ENCODE results near the gene ZSCAN22. TPM values are rescaled to one million over a fixed set of nuclear protein-coding genes. Genes with fewer than 3 reads are reported as not detected.
"Not testable (repeated sequence)": the region's sequence is repeated elsewhere in the genome, so short reads cannot be mapped to it uniquely, and the experiment has no call there.

ZSCAN22 gene
- polyA plus RNA-seq, 4 donors: 3.5 to 4.2 (median 3.8) TPM

DNA sequence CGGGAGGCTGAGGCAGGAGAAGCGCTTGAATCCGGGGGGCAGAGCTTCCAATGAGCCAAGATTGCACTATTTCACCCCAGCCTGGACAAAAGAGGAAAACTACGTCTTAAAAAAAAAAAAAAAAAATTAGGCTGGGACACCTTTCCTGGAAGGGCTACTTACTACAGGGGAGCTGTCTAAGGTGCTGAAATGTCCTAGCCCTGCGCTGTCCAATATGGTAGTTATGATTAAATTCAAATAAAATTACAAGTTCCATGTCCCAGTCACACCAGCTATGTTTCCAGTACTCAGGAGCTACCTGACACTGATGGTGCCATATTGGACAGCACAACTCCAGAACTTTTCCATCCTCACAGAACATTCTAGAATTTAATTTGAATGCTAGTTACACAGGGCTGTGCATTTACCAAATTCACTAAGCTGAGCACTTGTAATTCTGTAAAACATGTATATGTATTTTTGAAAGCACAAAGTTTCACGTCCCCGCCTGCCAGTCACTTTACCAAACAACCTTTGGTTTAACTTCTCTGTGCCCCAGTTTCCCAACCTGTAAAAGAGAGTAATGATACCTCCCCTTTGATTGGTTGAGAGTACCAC, 9.2 kb upstream of the ZSCAN22 start:
- DNase-seq (ENCODE audit: low read depth in 4 of 4, low spot score in 3 of 4): peak in 2 of 4 donors; percentile 14 to 37

DNA sequence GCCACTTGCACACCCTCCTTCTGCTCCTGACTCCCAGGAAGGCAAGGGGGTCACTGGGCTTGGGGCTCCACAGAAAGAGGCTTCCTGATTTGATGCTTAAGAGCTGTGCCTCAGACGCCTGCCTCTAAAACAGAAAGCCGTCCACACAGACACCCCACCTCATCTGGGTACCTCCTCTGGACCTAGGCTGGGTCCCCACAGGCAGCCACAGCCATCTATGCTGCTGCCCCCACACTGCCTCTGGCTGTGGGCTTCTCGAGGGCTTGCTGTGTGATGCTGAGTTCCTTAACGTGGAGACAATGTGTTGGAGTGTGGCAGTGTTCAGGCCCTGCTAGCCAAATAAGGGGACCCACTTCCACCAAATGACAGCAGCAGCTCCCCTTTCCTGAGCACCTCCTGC, 8.5 kb upstream of the ZSCAN22 start:
- DNase-seq (ENCODE audit: low read depth in 4 of 4, low spot score in 3 of 4): no peak

DNA sequence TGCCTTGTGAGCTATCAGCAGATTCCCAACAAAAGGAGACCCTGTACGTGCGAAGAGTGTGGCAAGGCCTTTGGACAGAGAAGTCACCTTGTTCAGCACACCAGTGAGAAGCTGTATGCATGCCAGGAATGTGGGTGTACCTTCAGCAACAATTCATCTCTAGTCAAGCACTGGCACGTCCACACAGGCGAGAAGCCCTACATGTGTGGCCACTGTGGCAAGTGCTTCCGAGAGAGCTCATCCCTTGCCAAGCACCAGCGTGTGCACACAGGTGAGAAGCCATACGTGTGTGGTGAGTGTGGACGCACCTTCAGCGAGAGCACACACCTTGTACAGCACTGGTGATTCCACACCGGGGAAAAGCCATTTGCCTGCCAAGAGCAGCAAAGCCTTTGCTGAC, 7.6 kb upstream of the ZSCAN22 start:
- no peak for DNase-seq (ENCODE audit: low read depth in 4 of 4, low spot score in 3 of 4)

DNA sequence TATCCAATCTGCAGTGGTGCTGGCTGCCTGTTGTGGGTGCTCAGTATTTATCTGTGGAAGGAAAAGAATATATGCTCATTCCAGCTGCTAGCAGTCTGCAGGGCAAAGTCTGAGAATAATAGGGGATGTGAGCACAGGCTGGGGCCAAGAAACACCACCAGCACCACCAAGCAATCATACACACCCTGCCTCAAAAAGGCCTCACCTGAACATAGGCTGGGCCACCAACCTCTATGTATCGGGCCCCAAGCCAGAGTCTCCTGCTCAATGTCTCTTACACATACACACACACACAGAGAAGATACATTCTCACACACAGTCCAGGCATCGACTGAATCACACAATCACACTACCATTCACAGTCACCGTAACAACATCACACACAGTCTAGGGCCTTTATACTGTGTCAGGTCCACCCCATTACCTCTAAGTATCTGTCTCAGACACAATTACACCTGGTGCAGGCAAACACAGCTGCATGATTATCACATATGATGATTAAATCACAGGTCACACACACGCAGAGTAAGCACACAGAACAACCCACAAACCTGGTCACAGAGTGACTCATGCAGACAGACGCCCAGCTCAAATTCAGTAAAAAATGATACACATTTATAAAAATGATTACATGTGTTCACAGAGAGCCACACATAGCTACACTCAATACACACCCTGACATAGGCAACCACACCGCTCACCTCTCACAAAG, 1.3 kb upstream of the ZSCAN22 start:
- no peak for DNase-seq (ENCODE audit: low read depth in 4 of 4, low spot score in 3 of 4)

DNA sequence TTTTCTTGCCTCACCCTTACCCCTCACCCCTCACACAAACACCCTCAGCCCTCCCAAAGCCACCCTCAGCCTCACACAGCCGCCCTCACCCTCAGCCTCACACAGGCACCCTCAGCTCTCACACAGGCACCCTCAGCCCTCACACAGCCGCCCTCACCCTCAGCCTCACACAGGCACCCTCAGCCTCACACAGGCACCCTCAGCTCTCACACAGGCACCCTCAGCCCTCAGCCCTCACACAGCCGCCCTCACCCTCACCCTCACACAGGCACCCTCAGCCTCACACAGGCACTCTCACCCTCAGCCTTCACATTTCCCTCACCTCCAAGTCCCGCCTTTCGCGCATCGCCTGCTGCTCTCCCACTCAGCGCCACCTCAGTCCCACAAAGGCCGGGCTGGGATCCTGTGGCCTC, 287 bp upstream of the ZSCAN22 start:
- DNase-seq (ENCODE audit: low read depth in 4 of 4, low spot score in 3 of 4): no peak

DNA sequence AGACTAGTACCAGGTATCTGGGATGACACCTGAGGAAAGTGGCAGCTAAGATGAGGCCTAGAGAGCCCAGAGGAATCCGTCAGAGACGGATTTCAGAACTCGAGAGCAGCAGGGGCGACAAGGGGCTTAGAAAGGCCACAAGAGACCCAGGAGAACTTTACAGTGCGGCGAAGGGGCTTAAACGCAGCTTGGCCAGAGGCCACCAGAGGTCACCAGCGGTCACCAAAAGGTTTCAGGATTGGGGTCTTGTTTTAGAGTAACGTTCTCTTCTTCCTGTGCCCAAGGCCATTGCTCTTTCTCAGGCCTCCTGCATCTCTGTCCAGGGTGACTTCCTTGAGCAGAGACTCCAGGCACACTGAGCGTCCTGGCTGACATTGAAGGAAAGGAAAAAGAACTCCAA, 2.2 kb downstream of the ZSCAN22 start:
- DNase-seq (ENCODE audit: low read depth in 4 of 4, low spot score in 3 of 4): no peak

DNA sequence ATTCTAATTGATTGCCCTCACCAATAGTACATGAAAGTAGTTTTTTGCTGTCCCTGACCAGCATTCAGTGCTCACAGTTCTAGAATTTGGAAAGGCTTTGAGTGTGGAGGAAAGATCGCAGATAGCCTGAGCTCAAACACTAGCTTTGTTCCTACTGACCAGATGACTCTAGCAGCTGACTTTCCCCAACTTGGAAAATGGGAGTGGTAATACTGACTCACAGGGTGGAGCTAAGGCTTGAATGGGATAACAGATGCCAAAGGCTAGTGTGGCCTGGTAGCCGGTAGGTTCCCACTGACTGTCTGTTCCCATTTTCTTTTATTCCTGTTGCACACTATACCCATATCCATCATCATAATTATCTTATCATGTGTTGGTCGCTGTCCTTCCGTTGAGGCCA, 3.7 kb downstream of the ZSCAN22 start:
- DNase-seq (ENCODE audit: low read depth in 4 of 4, low spot score in 3 of 4): no peak

DNA sequence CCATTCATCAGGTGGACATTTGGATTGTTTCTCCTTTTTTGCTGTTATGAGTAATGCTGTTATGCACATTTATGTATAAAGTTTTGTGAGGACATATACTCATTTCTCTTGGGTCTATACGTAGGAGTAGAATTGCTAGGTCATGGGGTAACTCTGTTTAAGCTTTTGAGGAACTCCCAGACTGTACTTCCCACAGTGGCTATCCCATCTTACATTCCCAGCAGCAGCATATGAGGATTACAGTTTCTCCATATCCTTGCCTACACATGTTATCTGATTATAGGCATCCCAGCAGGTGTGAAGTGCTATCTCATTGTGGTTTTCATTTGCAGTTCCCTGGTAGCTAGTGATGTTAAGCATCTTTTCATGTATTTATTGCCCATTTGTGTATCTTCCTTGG, 5.9 kb downstream of the ZSCAN22 start:
- no peak for DNase-seq (ENCODE audit: low read depth in 4 of 4, low spot score in 3 of 4)

DNA sequence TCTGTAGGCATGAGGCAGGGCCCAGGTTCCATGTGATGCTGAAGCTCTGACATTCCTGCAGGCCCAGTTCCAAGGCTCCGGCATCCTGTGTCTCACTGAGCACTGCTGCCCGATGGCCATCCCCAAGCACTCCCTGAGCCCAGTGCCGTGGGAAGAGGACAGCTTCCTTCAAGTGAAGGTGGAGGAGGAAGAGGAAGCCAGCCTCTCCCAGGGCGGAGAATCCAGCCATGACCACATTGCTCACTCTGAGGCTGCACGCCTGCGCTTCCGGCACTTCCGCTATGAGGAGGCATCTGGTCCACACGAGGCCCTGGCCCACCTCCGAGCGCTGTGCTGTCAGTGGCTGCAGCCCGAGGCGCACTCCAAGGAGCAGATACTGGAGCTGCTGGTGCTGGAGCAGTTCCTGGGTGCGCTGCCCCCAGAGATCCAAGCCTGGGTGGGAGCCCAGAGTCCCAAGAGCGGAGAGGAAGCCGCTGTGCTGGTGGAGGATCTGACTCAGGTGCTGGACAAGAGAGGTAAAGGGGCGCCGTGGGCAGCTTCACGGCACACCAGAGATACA, 8.0 kb downstream of the ZSCAN22 start:
- DNase-seq (ENCODE audit: low read depth in 4 of 4, low spot score in 3 of 4): no peak

DNA sequence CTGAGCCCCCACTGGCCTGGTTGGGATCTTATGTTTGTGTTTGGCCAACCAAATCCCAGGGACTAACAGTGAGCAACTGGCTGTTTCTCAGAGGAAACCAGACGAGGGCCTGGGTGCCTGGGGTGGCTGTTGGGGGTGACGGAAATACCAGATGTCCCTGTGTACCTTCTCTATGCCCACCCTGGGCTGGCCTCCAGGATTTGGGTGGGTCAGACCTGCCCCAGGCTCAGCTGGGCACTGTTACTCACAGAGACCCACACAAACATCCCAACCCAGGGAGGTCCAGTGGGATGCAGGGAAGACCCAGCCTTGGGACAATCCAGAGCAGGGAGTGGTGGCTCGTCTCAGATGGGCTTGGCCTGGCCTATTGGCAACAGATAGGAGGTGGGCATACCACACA, 8.8 kb downstream of the ZSCAN22 start:
- DNase-seq (ENCODE audit: low read depth in 4 of 4, low spot score in 3 of 4): no peak

DNA sequence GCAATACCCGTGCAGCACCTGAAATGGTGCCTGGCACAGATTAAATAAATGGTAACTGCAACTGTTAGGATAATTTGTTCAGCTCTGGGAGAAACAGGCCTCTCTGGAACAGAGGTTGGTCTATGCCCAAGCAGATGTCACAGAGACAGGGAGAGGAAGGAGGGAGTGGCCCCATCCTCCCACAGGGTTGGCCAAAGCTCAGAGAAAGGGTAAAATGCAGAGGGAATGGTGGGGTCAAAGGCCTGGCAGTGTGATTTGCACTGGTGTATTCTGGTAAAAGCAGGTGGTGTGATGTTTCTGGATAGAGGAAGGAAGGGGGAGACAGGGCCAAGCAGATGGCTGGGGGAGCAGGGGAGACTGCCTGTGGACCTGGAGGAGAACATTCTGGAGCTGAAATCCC, 9.4 kb downstream of the ZSCAN22 start:
- DNase-seq (ENCODE audit: low read depth in 4 of 4, low spot score in 3 of 4): no peak

DNA sequence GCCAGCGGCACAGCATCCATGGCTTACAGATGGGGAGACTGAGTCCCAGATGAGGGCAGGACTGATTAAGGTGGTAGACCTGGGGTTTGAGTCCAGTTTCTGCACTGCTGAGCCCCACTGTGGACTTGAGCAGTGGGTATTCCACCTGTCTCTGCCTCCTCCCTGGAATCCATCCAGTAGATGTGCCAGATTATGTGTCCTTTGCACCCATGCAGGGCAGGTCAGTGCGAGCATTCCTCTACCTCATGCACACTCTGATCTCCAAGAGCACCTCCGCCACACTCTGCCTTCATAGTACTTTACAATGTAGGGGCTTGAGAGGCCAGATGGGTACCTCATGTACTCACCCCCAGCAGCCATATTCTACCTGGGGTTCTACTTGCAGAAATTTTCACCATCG, 10.0 kb downstream of the ZSCAN22 start:
- no peak for DNase-seq (ENCODE audit: low read depth in 4 of 4, low spot score in 3 of 4)

DNA sequence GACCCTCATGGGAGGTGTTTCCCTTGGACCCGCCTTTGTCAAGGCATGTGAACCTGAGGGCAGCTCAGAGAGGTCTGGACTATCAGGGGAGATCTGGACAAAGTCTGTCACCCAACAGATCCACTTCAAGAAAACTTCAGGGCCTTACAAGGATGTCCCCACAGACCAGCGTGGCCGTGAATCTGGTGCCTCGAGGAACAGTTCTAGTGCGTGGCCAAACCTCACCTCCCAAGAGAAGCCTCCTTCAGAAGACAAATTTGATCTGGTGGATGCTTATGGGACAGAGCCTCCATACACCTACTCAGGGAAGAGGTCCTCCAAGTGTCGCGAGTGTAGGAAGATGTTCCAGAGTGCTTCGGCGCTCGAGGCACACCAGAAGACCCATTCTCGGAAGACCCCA, 11.5 kb downstream of the ZSCAN22 start:
- no peak for DNase-seq (ENCODE audit: low read depth in 4 of 4, low spot score in 3 of 4)

DNA sequence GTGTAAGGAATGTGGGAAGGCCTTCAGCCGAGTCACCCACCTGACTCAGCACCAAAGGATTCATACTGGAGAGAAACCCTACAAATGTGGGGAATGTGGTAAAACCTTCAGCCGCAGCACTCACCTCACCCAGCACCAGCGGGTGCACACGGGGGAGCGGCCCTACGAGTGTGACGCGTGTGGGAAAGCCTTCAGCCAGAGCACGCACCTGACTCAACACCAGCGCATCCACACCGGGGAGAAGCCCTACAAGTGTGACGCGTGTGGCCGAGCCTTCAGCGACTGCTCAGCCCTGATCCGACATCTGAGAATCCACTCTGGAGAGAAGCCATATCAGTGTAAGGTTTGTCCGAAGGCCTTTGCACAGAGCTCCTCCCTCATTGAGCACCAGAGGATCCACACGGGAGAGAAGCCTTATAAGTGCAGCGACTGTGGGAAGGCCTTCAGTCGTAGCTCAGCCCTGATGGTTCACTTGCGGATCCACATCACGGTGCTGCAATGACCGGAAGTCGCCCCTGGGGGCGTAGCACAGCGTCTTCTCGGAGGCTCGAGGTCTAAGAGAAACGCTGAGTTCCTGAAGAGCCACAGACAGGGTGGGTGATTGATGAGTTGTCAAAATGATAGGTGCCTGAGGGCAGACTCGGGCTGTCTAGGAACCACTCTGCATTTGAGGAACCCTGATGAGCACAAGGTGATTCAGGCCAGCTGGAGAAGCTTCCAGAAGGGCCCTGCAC, 12.2 kb downstream of the ZSCAN22 start:
- DNase-seq (ENCODE audit: low read depth in 4 of 4, low spot score in 3 of 4): no peak

DNA sequence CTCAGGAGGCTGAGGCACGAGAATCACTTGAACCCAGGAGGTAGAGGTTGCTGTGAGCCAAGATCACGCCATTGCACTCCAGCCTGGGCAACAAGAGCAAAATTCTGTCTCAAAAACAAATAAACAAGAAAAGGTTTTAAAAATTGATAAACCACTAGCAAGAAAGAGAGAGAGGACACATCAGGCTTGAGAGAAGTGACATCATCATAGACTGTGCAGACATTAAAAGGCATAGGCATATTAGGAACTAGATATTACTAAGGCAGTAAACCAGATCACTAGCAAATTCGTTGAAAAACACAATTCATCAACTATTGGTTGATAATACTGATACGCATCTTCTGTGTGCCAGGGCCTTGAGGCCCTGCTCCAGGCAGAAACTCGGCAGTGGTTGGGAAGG, 18.8 kb downstream of the ZSCAN22 start:
- DNase-seq (ENCODE audit: low read depth in 4 of 4, low spot score in 3 of 4): no peak

DNA sequence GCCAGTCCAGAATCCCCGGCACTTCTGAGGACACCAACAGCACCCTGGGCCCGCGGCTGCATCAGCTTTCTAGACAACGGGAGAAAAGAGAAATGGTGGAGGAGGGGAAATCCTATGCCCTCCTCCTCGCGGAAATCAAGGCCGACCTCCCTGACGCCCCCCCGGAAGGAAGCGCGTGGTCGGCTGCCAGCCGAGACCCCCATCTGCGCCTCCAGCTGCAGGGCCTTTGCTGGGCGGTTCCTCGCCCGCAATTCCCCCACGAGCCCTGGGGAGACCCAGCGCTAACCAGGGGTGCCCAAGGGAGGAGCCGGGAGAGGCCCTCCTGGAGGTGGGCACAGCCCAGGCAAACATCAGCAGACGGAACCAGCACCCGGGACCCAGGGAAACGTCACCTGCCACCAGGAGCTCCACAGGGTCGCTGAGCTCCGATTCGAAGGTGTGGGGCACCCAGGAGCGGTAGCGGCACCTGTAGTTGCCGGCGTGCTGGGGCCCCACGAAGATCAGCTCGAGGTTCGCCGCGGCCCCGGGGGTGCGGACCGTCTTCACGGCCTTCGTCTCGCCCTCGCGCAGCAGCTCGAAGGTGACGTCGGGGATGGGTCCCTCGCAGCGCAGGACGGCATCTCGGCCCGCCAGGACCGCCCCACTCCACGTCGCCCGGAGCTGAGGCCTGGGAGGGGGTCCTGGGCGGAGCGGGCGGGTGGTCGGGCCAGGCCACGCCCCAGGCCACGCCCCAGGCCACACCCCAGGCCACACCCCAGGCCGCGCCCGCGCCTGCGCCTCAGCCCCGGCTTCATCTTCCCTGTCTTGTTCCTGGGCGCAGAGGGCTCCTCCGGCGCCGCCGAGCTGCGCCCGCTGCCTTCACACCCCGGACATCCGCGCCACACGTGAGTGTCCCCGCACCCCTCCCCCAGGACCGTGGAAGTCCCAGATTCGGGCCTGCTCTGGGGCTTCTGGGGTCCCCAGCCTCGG, 20.5 kb downstream of the ZSCAN22 start:
- DNase-seq (ENCODE audit: low read depth in 4 of 4, low spot score in 3 of 4): no peak

DNA sequence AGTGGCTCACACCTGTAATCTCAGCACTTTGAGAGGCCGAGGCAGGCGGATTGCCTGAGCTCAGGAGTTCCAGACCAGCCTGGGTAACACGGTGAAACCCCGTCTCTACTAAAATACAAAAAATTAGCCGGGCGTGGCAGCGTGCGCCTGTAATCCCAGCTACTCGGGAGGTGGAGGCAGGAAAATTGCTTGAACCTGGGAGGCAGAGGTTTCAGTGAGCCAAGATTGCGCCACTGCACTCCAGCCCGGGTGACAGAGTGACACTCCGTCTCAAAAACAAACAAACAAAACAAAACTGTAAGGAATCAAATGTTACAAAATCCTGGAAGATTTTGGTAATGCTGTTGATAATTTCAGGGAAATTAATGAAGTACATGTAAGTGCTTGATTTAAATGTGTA, 21.3 kb downstream of the ZSCAN22 start:
- not testable (repeated sequence) for DNase-seq (ENCODE audit: low read depth in 4 of 4, low spot score in 3 of 4)

DNA sequence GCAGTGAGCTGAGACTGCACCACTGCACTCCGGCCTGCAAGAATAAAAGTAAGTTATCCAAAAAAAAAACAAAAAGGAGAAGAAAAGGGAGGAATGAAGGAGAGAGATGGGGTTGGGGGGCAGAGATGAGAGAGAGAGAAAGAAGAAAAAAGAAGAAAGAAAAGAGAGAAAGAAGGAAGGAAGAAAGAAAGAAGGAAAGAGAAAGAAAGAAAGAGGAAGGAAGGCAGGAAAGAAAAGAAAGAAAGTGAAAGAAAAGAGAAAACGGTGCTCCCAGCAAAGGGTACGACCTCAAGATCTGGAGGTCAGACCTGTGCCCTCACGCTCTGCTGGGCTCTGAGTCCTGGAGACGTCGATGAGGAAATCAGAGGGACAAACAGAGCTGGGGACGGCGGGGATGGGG, 22.8 kb downstream of the ZSCAN22 start:
- DNase-seq (ENCODE audit: low read depth in 4 of 4, low spot score in 3 of 4): no peak

DNA sequence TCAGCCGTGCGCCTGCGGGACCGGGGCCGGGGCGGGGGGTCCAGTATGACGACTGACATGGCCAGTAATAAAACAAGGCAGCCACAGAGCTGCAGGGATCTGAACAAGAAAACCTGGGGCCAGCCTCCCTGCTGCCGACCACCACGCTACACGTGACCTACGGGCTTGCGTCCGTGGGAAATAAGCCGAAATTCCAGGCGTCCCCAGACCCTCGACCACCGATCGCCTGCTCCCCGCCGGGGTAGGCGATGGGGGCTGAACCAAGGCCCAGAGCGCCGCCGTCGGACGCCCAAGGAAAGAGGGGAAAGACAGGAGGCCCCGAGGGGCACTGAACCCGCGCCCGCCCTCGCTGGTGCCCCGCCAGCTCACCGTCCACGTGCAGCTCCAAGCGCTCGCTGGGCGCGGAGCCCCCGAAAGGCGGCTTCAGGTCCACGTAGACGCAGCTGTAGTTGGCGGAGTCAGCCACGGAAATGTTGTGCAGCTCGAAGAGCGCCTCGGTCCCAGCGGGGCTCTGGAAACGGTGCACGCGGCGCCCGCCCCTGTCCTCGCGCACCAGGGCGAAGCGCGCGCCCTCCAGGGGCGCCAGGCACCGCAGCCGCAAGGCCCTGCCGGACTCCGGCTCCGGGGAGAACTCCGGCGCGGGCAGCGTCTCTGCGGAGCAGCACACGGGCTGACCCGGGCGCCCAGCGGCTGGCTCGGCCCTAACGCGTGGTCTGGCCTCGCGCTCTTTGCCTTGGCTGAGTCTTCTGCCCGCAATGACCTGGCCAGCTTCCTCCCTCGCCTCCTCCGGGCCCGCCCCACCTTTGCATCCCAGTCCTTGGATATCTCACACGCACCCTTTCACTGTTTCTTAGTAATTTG, 23.4 kb downstream of the ZSCAN22 start:
- DNase-seq (ENCODE audit: low read depth in 4 of 4, low spot score in 3 of 4): no peak
